Skeletal muscle satellite cell (primary cell): ENCODE measurements around the gene EXTL2.
"Not testable (repeated sequence)": the region's sequence is repeated elsewhere in the genome, so short reads cannot be mapped to it uniquely, and the experiment has no call there.

ENCODE experiments used
- H3K27me3 ChIP-seq: 2 replicates; pipeline ENCODE4 v1.7.0; 2013; ENCODE audit warnings: low read length; ENCODE audit not compliant: control insufficient read depth, insufficient read depth
- H3K36me3 ChIP-seq: 2 replicates; pipeline ENCODE4 v1.7.0; 2013; ENCODE audit warnings: mild to moderate bottlenecking, control low read depth, low read length; ENCODE audit not compliant: insufficient read depth
- H3K4me1 ChIP-seq: 2 replicates; pipeline ENCODE4 v1.7.0; 2013; ENCODE audit warnings: low read length; ENCODE audit not compliant: control insufficient read depth, insufficient read depth
- H3K4me2 ChIP-seq: 2 replicates; pipeline ENCODE4 v1.7.0; 2013; ENCODE audit warnings: mild to moderate bottlenecking, low read length
- H3K4me3 ChIP-seq: 2 replicates; pipeline ENCODE4 v1.7.0; 2013; ENCODE audit warnings: low read length
- H3K9ac ChIP-seq: 2 replicates; pipeline ENCODE4 v1.7.0; 2013; ENCODE audit warnings: mild to moderate bottlenecking, low read depth, low read length, moderate library complexity
- H3K9me3 ChIP-seq: replicated peaks from 2 replicates; pipeline ENCODE4 v1.7.0; 2013; ENCODE audit warnings: mild to moderate bottlenecking, control low read depth, low read length

EXTL2 gene

GRCh38 chr1:100852976-100853375 lies 41.7 kb downstream of the EXTL2 start:
- peaks cover 4% of the 10 kb centered on the region for H3K9me3 ChIP-seq
- H3K9ac ChIP-seq = no peak overlapping the region
- H3K36me3 ChIP-seq = no peaks in the 10 kb centered on the region
- no peak overlapping the region for H3K4me2 ChIP-seq
- H3K4me3 ChIP-seq = no peak overlapping the region
- peaks cover 14% of the 10 kb centered on the region for H3K4me1 ChIP-seq
- H3K27me3 ChIP-seq = no peaks in the 10 kb centered on the region

DNA sequence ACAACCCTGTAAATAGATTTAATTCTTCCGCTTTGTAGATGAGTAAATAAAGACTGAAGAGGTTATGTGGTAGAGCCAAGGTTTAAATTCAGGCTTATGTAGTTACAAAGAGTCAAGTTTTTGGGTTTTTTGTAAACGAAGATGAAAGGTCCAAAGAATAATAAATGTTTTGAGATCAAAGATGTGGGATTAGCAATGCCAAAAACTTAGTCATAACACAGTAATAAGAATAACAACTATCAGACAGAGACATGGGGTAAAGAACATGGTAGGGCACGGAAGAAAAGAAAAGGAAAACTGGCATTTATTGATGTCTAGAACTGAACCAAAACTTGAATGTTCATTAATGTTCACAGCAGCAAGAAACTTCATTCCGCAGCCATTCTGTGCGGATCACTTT lies 42.9 kb downstream of the EXTL2 start:
- Histone ChIP-seq H3K4me1 (peaks cover 14% of the 10 kb centered on the region), H3K9ac (no peak overlapping the region), H3K4me2 (no peak overlapping the region), H3K9me3 (peaks cover 4% of the 10 kb centered on the region), H3K4me3 (no peak overlapping the region), H3K27me3 (no peaks in the 10 kb centered on the region), H3K36me3 (no peaks in the 10 kb centered on the region)

GRCh38 chr1:100847361-100848082 lies 47.1 kb downstream of the EXTL2 start:
- peak overlapping the region; percentile 33 for H3K4me3 ChIP-seq
- H3K9me3 ChIP-seq = no peaks in the 10 kb centered on the region
- peak overlapping the region; percentile 67 for H3K4me2 ChIP-seq
- peaks cover 10% of the 10 kb centered on the region for H3K4me1 ChIP-seq
- no peaks in the 10 kb centered on the region for H3K36me3 ChIP-seq
- H3K27me3 ChIP-seq = no peaks in the 10 kb centered on the region
- peak overlapping the region; percentile 23 for H3K9ac ChIP-seq

DNA sequence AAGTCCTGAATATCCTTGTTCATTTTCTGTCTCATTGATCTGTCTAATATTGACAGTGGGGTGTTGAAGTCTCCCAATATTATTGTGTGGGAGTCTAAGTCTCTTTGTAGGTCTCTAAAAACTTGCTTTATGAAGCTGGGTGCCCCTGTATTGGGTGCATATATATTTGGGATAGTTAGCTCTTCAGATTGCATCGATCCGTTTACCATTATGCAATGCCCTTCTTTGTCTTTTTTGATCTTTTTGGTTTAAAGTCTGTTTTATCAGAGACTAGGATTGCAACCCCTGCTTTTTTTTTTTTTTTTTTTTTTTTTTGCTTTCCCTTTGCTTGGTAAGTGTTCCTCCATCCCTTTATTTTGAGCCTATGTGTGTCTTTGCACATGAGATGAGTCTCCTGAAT lies 51.5 kb downstream of the EXTL2 start:
- H3K4me3 ChIP-seq, H3K9me3 ChIP-seq, H3K4me1 ChIP-seq, H3K4me2 ChIP-seq, H3K27me3 ChIP-seq, H3K36me3 ChIP-seq, H3K9ac ChIP-seq: not testable (repeated sequence)

GRCh38 chr1:100835866-100836842 lies 58.5 kb downstream of the EXTL2 start:
- Histone ChIP-seq H3K4me3 (no peak overlapping the region), H3K9ac (no peak overlapping the region), H3K4me2 (no peak overlapping the region), H3K9me3 (no peaks in the 10 kb centered on the region), H3K36me3 (no peaks in the 10 kb centered on the region), H3K27me3 (no peaks in the 10 kb centered on the region), H3K4me1 (no peaks in the 10 kb centered on the region)

GRCh38 chr1:100834777-100835660 lies 59.6 kb downstream of the EXTL2 start:
- H3K9me3 ChIP-seq = no peaks in the 10 kb centered on the region
- no peak overlapping the region for H3K9ac ChIP-seq
- no peak overlapping the region for H3K4me2 ChIP-seq
- H3K4me3 ChIP-seq = no peak overlapping the region
- no peaks in the 10 kb centered on the region for H3K27me3 ChIP-seq
- H3K4me1 ChIP-seq = no peaks in the 10 kb centered on the region
- no peaks in the 10 kb centered on the region for H3K36me3 ChIP-seq

DNA sequence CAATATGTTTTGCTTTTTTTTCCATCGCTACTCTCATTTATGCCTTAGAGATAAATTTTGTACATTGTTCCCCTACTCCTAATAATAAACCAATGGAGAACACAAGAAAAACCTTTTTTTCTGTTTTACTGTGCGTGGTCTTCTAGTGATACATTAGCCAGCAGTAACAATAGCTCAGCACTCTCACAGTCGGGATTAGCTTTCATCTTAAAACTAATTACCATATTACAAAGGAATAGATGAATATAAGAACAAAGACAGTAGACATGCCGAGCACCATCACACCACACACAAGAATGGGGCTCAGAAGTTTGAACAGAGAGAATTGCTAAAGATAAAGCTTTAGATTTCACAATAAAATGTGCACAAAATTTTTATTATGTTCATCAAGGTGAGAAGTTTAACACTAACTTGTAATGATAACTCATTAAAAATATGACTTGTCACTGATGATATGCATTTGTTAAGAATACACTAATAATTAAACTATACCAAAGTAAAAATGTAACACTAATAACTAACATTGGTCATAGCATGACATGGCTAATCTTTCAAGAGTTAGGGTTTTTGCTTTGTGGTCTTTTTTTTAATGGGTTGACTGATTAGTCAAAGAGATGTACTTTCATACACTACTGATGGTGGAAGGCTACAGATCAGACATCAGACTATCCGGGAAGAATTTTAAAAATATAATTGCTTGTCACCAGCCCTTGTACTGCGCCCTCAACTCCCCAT lies 61.8 kb downstream of the EXTL2 start:
- Histone ChIP-seq H3K4me1 (no peaks in the 10 kb centered on the region), H3K36me3 (no peaks in the 10 kb centered on the region)

DNA sequence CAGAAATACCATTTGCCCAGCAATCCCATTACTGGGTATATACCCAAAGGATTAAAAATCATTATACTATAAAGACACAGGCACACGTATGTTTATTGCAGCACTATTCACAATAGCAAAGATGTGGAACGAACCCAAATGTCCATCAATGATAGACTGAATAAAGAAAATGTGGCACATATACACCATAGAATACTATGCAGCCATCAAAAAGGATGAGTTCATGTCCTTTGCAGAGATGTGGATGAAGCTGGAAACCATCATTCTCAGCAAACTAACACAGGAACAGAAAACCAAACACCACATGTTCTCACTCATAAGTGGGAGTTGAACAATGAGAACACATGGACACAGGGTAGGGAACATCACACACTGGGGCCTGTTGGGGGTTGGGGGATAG lies 69.0 kb downstream of the EXTL2 start:
- not testable (repeated sequence) for H3K4me3 ChIP-seq, H3K4me2 ChIP-seq, H3K9ac ChIP-seq, H3K27me3 ChIP-seq, H3K36me3 ChIP-seq, H3K4me1 ChIP-seq, H3K9me3 ChIP-seq

More for the DNA sequence above, 61.8 kb downstream of the EXTL2 start:
- H3K9ac ChIP-seq = no peak overlapping the region
- H3K9me3 ChIP-seq = no peaks in the 10 kb centered on the region
- no peaks in the 10 kb centered on the region for H3K27me3 ChIP-seq
- no peak overlapping the region for H3K4me2 ChIP-seq
- H3K4me3 ChIP-seq = no peak overlapping the region
